NAMALWA (cell line): ENCODE measurements around the gene GALR1.

ENCODE experiments used
- DNase-seq: peaks from one replicate; pipeline ENCODE4 v3.0.0-alpha.2; 2015; ENCODE audit warnings: low spot score

Gene GALR1

GRCh38 chr18:77321823-77322805 is 72.5 kb downstream of the GALR1 start:
- DNase-seq = no peak

- no peak for DNase-seq
These were observed 74.1 kb downstream of the GALR1 start for GRCh38 chr18:77323640-77324299.
